Adrenal gland (tissue), 5 donors: Measurements from ENCODE around the gene CENPV.
A peak's percentile ranks its signal among the peaks of the same experiment; 100 is the strongest.

Experiments
- CTCF ChIP-seq, 6 experiments: fragments of 450-650 bp in 4 of 6; fragments of 200-600 bp in 2 of 6; sonication (generic) in 1 of 6; IDR thresholded peaks; 1 replicate in 5 of 6; 2 replicates in 1 of 6; pipeline versions ENCODE4 v1.5.1 to v1.8.0; 2016 to 2021; ENCODE audit warnings: antibody characterized with exemption in 6 of 6, mild to moderate bottlenecking in 2 of 6, moderate library complexity in 1 of 6
- POLR2A ChIP-seq, 2 donors: fragments of 450-650 bp; IDR thresholded peaks; one replicate each; pipeline ENCODE4 v1.6.1; 2017; ENCODE audit warnings: antibody characterized with exemption in 2 of 2, mild to moderate bottlenecking in 2 of 2, moderate library complexity in 1 of 2
- donor health status: DM: no; HTN: no; CAD: no.

- peak in 1 of 6 experiments; percentile 13 for TF ChIP-seq CTCF (IDR thresholded peaks at IDR 0.05)
- no peak for TF ChIP-seq POLR2A (IDR thresholded peaks at IDR 0.05)
Measured at GRCh38 chr17:16351831-16352230, 1.4 kb downstream of the CENPV start.
